OCI-LY1 (cell line): Measurements from ENCODE around the gene CST3.

Experiments
- H2AFZ ChIP-seq: fragments of 200-600 bp; sonication (generic), shearing (Covaris generic); 2 replicates; pipeline ENCODE4 v1.6.0; 2014; ENCODE audit warnings: antibody characterized with exemption, mild to moderate bottlenecking, low read length
- H3F3A ChIP-seq: fragments of 200-600 bp; sonication (generic), shearing (Covaris generic); 2 replicates; pipeline ENCODE4 v1.6.0; 2014; ENCODE audit warnings: mild to moderate bottlenecking, antibody characterized with exemption, low read length, moderate library complexity; ENCODE audit not compliant: insufficient read depth
- H3K27ac ChIP-seq: fragments of 200-600 bp; sonication (generic); 2 replicates; pipeline ENCODE4 v1.5.1; 2014; ENCODE audit warnings: low read length, mixed run types, mild to moderate bottlenecking, low read depth; ENCODE audit not compliant: poor library complexity, severe bottlenecking
- H3K27me3 ChIP-seq: fragments of 200-600 bp; sonication (generic); 2 replicates; pipeline ENCODE4 v1.6.0; 2014; ENCODE audit warnings: antibody characterized with exemption, mild to moderate bottlenecking, low read length, moderate library complexity; ENCODE audit not compliant: insufficient read depth
- H3K36me3 ChIP-seq: fragments of 200-600 bp; sonication (generic); 2 replicates; pipeline ENCODE4 v1.6.1; 2014; ENCODE audit warnings: mild to moderate bottlenecking, antibody characterized with exemption, low read length, moderate library complexity, mixed read lengths; ENCODE audit not compliant: insufficient read depth
- H3K4me1 ChIP-seq: fragments of 200-600 bp; sonication (generic); 2 replicates; pipeline ENCODE4 v1.5.1; 2014; ENCODE audit warnings: mild to moderate bottlenecking, low read length, moderate library complexity; ENCODE audit not compliant: insufficient read depth, severe bottlenecking
- H3K4me2 ChIP-seq: fragments of 200-600 bp; sonication (generic), shearing (Covaris generic); 2 replicates; pipeline ENCODE4 v1.6.1; 2014; ENCODE audit warnings: low read length
- H3K4me3 ChIP-seq: fragments of 200-600 bp; sonication (generic); 2 replicates; pipeline ENCODE4 v1.5.1; 2014; ENCODE audit warnings: low read length, low read depth, mild to moderate bottlenecking, mixed read lengths; ENCODE audit not compliant: poor library complexity, severe bottlenecking
- H3K79me2 ChIP-seq: fragments of 200-600 bp; shearing (Covaris generic); 2 replicates; pipeline ENCODE4 v1.6.1; 2016; ENCODE audit warnings: mixed run types, low read length, mixed read lengths; ENCODE audit not compliant: insufficient read depth
- H3K9ac ChIP-seq: fragments of 200-600 bp; sonication (generic), shearing (Covaris generic); 2 replicates; pipeline ENCODE4 v1.6.1; 2014; ENCODE audit warnings: mild to moderate bottlenecking, low read length, mixed read lengths
- H3K9me2 ChIP-seq: fragments of 200-600 bp; sonication (generic), shearing (Covaris generic); 2 replicates; pipeline ENCODE4 v1.6.1; 2014; ENCODE audit warnings: low read depth, mild to moderate bottlenecking, low read length, mixed read lengths
- H3K9me3 ChIP-seq: fragments of 200-600 bp; shearing (Covaris generic); 2 replicates; pipeline ENCODE4 v1.6.1; 2014; ENCODE audit warnings: low read length, mixed read lengths
- H4K20me1 ChIP-seq: fragments of 200-600 bp; sonication (generic), shearing (Covaris generic); 2 replicates; pipeline ENCODE4 v1.6.0; 2016; ENCODE audit warnings: mild to moderate bottlenecking, low read length; ENCODE audit not compliant: insufficient read depth
- CTCF ChIP-seq: fragments of 200-600 bp; sonication (generic), shearing (Covaris generic); IDR thresholded peaks from 2 replicates; pipeline ENCODE4 v1.5.1; 2017; ENCODE audit warnings: mild to moderate bottlenecking, antibody characterized with exemption, low read length, moderate library complexity, mixed read lengths
- EZH2 ChIP-seq: fragments of 200-600 bp; sonication (generic), shearing (Covaris generic); IDR thresholded peaks from 2 replicates; pipeline ENCODE4 v1.8.0; 2017; ENCODE audit warnings: borderline replicate concordance, mixed run types, mild to moderate bottlenecking, antibody characterized with exemption, low read length, moderate library complexity, mixed read lengths

CST3 gene

GRCh38 chr20:23667666-23668065, 29.9 kb upstream of the CST3 start:
- H3K27me3 ChIP-seq: no peaks in the 10 kb centered on the region
- no peaks in the 10 kb centered on the region for H3K9me3 ChIP-seq
- H3K79me2 ChIP-seq: no peaks in the 10 kb centered on the region
- no peak overlapping the region for H2AFZ ChIP-seq
- H3K27ac ChIP-seq: no peak overlapping the region
- no peaks in the 10 kb centered on the region for H3K36me3 ChIP-seq
- no peaks in the 10 kb centered on the region for H3F3A ChIP-seq
- TF ChIP-seq EZH2 (no peak), CTCF (no peak)
- H3K9ac ChIP-seq: no peak overlapping the region
- H4K20me1 ChIP-seq: no peaks in the 10 kb centered on the region
- no peaks in the 10 kb centered on the region for H3K4me1 ChIP-seq
- H3K9me2 ChIP-seq: no peaks in the 10 kb centered on the region
- no peak overlapping the region for H3K4me3 ChIP-seq
- H3K4me2 ChIP-seq: no peak overlapping the region

- Histone ChIP-seq H3K4me2 (no peak overlapping the region), H3K79me2 (no peaks in the 10 kb centered on the region), H4K20me1 (no peaks in the 10 kb centered on the region), H2AFZ (no peak overlapping the region), H3K36me3 (no peaks in the 10 kb centered on the region), H3K9me2 (no peaks in the 10 kb centered on the region), H3F3A (no peaks in the 10 kb centered on the region), H3K4me3 (no peak overlapping the region), H3K4me1 (no peaks in the 10 kb centered on the region), H3K27ac (no peak overlapping the region), H3K27me3 (no peaks in the 10 kb centered on the region), H3K9me3 (no peaks in the 10 kb centered on the region), H3K9ac (no peak overlapping the region)
- TF ChIP-seq CTCF: no peak
- no peak for TF ChIP-seq EZH2
Measured at GRCh38 chr20:23666698-23667097, 28.9 kb upstream of the CST3 start.

GRCh38 chr20:23666189-23666588, 28.4 kb upstream of the CST3 start:
- Histone ChIP-seq H3F3A (no peaks in the 10 kb centered on the region), H2AFZ (no peak overlapping the region), H3K4me3 (no peak overlapping the region), H3K27ac (no peak overlapping the region), H3K9me3 (no peaks in the 10 kb centered on the region), H3K9ac (no peak overlapping the region), H3K4me2 (no peak overlapping the region), H3K36me3 (no peaks in the 10 kb centered on the region), H3K4me1 (no peaks in the 10 kb centered on the region), H4K20me1 (no peaks in the 10 kb centered on the region), H3K27me3 (no peaks in the 10 kb centered on the region), H3K9me2 (no peaks in the 10 kb centered on the region), H3K79me2 (no peaks in the 10 kb centered on the region)
- TF ChIP-seq EZH2 (no peak), CTCF (no peak)
